Right atrium auricular region (tissue), 2 donors: Measurements from ENCODE around the gene PLPP7. TPM values are rescaled to one million over a fixed set of nuclear protein-coding genes. Genes with fewer than 3 reads are reported as not detected.
A peak's percentile ranks its signal among the peaks of the same experiment; 100 is the strongest.
"Not testable (repeated sequence)": the region's sequence is repeated elsewhere in the genome, so short reads cannot be mapped to it uniquely, and the experiment has no call there.

Experiments used
- DNase-seq: peaks from one replicate; pipeline ENCODE4 v3.0.0-alpha.2; 2019; ENCODE audit warnings: low spot score
- H3K27ac ChIP-seq, 2 donors: fragments of 200-600 bp; sonication (generic); 1 replicate in 1 of 2; 2 replicates in 1 of 2; pipeline ENCODE4 v1.5.1; 2016 to 2019
- H3K27me3 ChIP-seq, 2 donors: fragments of 200-600 bp; sonication (generic); one replicate each; pipeline versions ENCODE4 v1.5.1 to v1.6.0; 2017 to 2019
- H3K36me3 ChIP-seq: fragments of 200-600 bp; sonication (generic); one replicate; pipeline ENCODE4 v1.5.1; 2016
- H3K4me1 ChIP-seq, 2 donors: fragments of 200-600 bp; sonication (generic); one replicate each; pipeline versions ENCODE4 v1.5.1 to v1.6.0; 2017 to 2019
- H3K4me3 ChIP-seq, 2 donors: fragments of 200-600 bp; sonication (generic); 1 replicate in 1 of 2; 2 replicates in 1 of 2; pipeline ENCODE4 v1.5.1; 2017 to 2019; ENCODE audit warnings: mild to moderate bottlenecking in 1 of 2, moderate library complexity in 1 of 2
- H3K9me3 ChIP-seq, 2 donors: fragments of 200-600 bp; sonication (generic); one replicate each; pipeline ENCODE4 v1.5.1; 2019
- CTCF ChIP-seq, 2 donors: fragments of 200-600 bp; sonication (generic); IDR thresholded peaks; one replicate each; pipeline ENCODE4 v1.5.1; 2019; ENCODE audit warnings: antibody characterized with exemption in 2 of 2
- total RNA-seq, 2 donors: library from RNA; depleted of rRNA; stranded (reverse); fragments of >200 nt; gene quantifications; one replicate each; pipeline ENCODE4 v1.1.0, GENCODE V29; 2016

The PLPP7 gene
- total RNA-seq, 2 donors from 2014 or later: 124 to 216 TPM

- H3K36me3 ChIP-seq: peaks cover 21% of the 10 kb centered on the region
- H3K27me3 ChIP-seq: no peaks in the 10 kb centered on the region
- no peak for DNase-seq
- peak overlapping the region; percentile 98 for H3K27ac ChIP-seq
- no peak overlapping the region for H3K4me3 ChIP-seq
- H3K9me3 ChIP-seq: no peaks in the 10 kb centered on the region
- peaks cover 5 to 76% of the 10 kb centered on the region in 2 donors for H3K4me1 ChIP-seq
- TF ChIP-seq CTCF (IDR thresholded peaks at IDR 0.05): no peak
Observed at GRCh38 chr9:131259432-131259898, 30.1 kb upstream of the PLPP7 start.

- H3K4me1 ChIP-seq: peaks cover 5 to 75% of the 10 kb centered on the region in 2 donors
- peak overlapping the region; percentile 98 for H3K27ac ChIP-seq
- peaks cover 21% of the 10 kb centered on the region for H3K36me3 ChIP-seq
- H3K27me3 ChIP-seq: no peaks in the 10 kb centered on the region
- no peaks in the 10 kb centered on the region for H3K9me3 ChIP-seq
- no peak for DNase-seq
- no peak overlapping the region for H3K4me3 ChIP-seq
- no peak for TF ChIP-seq CTCF (IDR thresholded peaks at IDR 0.05)
Observed at GRCh38 chr9:131259916-131260597, 29.5 kb upstream of the PLPP7 start.

GRCh38 chr9:131260751-131261452 lies 28.6 kb upstream of the PLPP7 start:
- Histone ChIP-seq H3K27me3 (no peaks in the 10 kb centered on the region), H3K4me1 (peaks cover 5 to 75% of the 10 kb centered on the region in 2 donors), H3K36me3 (peaks cover 21% of the 10 kb centered on the region), H3K9me3 (no peaks in the 10 kb centered on the region), H3K27ac (peak overlapping the region; percentile 98), H3K4me3 (no peak overlapping the region)
- TF ChIP-seq CTCF (IDR thresholded peaks at IDR 0.05): no peak
- no peak for DNase-seq

DNA sequence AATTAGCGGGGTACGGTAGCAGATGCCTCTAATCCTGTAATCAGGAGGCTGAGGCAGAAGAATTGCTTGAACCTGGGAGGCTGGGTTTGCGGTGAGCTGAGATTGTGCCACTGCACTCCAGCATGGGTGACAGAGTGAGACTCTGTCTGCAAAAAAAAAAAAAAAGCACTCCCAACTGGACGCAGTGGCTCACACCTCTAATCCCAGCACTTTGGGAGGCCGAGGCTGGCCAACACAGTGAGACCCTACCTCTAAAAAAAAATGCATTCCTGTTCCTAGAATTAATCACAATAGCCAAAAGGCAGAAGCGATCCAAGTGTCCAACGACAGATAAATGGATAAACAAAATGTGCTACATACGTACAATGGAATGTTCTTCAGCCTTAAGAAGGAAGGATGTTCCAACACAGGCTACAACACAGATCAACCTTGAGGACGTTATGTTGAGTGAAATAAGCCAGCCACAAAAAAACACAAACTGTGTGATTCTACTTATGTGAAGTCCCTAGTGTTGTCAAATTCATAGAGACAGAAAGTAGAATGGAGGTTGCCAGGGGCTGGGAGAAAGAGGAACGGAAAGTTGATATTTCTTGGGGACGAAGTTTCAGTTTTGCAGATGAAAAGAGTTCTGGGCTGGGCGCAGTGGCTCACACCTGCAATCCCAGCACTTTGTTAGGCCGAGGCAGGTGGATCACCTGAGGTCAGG lies 27.0 kb upstream of the PLPP7 start:
- no peaks in the 10 kb centered on the region for H3K27me3 ChIP-seq
- no peak for TF ChIP-seq CTCF (IDR thresholded peaks at IDR 0.05)
- no peaks in the 10 kb centered on the region for H3K9me3 ChIP-seq
- no peak overlapping the region for H3K4me3 ChIP-seq
- peak overlapping the region; percentile 98 for H3K27ac ChIP-seq
- no peak for DNase-seq
- H3K4me1 ChIP-seq: peaks cover 5 to 75% of the 10 kb centered on the region in 2 donors
- H3K36me3 ChIP-seq: peaks cover 21% of the 10 kb centered on the region

DNA sequence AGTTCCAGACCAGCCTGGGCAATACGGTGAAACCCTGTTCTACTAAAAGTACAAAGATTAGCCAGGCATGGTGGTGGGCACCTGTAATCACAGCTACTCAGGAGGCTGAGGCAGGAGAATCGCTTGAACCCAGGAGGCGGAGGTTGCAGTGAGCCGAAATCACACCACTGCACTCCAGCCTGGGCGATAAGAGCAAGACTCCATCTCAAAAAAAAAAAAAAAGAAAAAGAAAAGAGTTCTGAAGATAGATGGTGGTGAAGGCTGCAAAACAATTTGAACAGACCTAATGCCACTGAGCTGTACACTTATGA lies 26.5 kb upstream of the PLPP7 start:
- not testable (repeated sequence) for H3K27me3 ChIP-seq, H3K9me3 ChIP-seq, DNase-seq, H3K4me3 ChIP-seq
- Histone ChIP-seq H3K36me3 (peaks cover 21% of the 10 kb centered on the region), H3K27ac (peak overlapping the region; percentile 98), H3K4me1 (peaks cover 5 to 76% of the 10 kb centered on the region in 2 donors)

GRCh38 chr9:131263701-131264100 lies 25.8 kb upstream of the PLPP7 start:
- Histone ChIP-seq H3K27ac (peak overlapping the region; percentile 98), H3K4me3 (no peak overlapping the region), H3K9me3 (no peaks in the 10 kb centered on the region), H3K27me3 (no peaks in the 10 kb centered on the region), H3K36me3 (peaks cover 21% of the 10 kb centered on the region), H3K4me1 (peaks cover 5 to 76% of the 10 kb centered on the region in 2 donors)
- TF ChIP-seq CTCF (IDR thresholded peaks at IDR 0.05): no peak
- no peak for DNase-seq
